Aorta (tissue), 5 donors: Measurements from ENCODE around the gene S100A3. TPM values are rescaled to one million over a fixed set of nuclear protein-coding genes. Genes with fewer than 3 reads are reported as not detected.
"Not testable (repeated sequence)": the region's sequence is repeated elsewhere in the genome, so short reads cannot be mapped to it uniquely, and the experiment has no call there.

Source experiments
- ATAC-seq: fragments of 200-7000 bp; cut with Tn5 transposase; one replicate; pipeline ENCODE4 v1.9.1; 2022; ENCODE audit warnings: moderate library complexity; ENCODE audit not compliant: low FRiP score
- DNase-seq, 2 donors: peaks; one replicate each; pipeline ENCODE4 v3.0.0-alpha.2; 2020
- H3K27ac ChIP-seq, 2 donors: one replicate each; pipeline ENCODE4 v1.5.1; 2013; ENCODE audit warnings: low read length in 2 of 2, mild to moderate bottlenecking in 2 of 2, moderate library complexity in 2 of 2, control low read depth in 1 of 2, inconsistent platforms in 1 of 2, low read depth in 1 of 2
- H3K27me3 ChIP-seq, 2 donors: one replicate each; pipeline ENCODE4 v1.6.1; 2013; ENCODE audit warnings: control low read depth in 1 of 2, low read length in 1 of 2, mild to moderate bottlenecking in 1 of 2, moderate library complexity in 1 of 2; ENCODE audit not compliant: insufficient read depth in 2 of 2, control insufficient read depth in 1 of 2
- H3K36me3 ChIP-seq, 2 donors: one replicate each; pipeline ENCODE4 v1.6.1; 2013; ENCODE audit warnings: control low read depth in 1 of 2, low read length in 1 of 2, mild to moderate bottlenecking in 1 of 2; ENCODE audit not compliant: insufficient read depth in 2 of 2, control insufficient read depth in 1 of 2
- H3K4me1 ChIP-seq, 2 donors: one replicate each; pipeline ENCODE4 v1.6.1; 2013; ENCODE audit warnings: low read length in 2 of 2, control low read depth in 1 of 2, mild to moderate bottlenecking in 1 of 2, moderate library complexity in 1 of 2; ENCODE audit not compliant: insufficient read depth in 2 of 2, control insufficient read depth in 1 of 2
- H3K4me3 ChIP-seq, 2 donors: one replicate each; pipeline ENCODE4 v1.5.1; 2013; ENCODE audit warnings: low read length in 2 of 2, control low read depth in 1 of 2, mild to moderate bottlenecking in 1 of 2
- H3K9me3 ChIP-seq: one replicate; pipeline ENCODE4 v1.6.1; 2013; ENCODE audit warnings: mild to moderate bottlenecking, low read length; ENCODE audit not compliant: control insufficient read depth
- WGBS, 2 donors: extraction: QIAGEN DNeasy Blood & Tissue Kit; methylation state at CpG; one replicate each; pipeline ENCODE4 v1.1.7; 2013; 5-methylcytosine and 5-hydroxymethylcytosine counted together
- intact Hi-C, 2 donors: fragments of 100-400 bp; cut with DNase I; formaldehyde crosslinking; loops; one replicate each; pipeline versions ENCODE4 v1.14.2 to v1.15.0; 2022
- polyA plus RNA-seq, 2 donors: library from polyadenylated mRNA; stranded (reverse); fragments of 200-250 nt; gene quantifications; one replicate each; pipeline ENCODE4 v1.2.3, GENCODE V29; 2013
- total RNA-seq, 2 donors: library from RNA; stranded (reverse); fragmentation: NEBNext Ultra II Directional; extraction: Animal tissue kit (Norgen Biotek cat#: 25700); gene quantifications; one replicate each; pipeline ENCODE4 v1.2.1, GENCODE V29; 2021
- donor health status: healthy with polysubstance abuse.
- donor health status: Bipolar disorder and iron deficiency.
- donor health status: DM: no; HTN: no; CAD: no.
- donor health status: DM: no; HTN: no; CAD: no.
- donor health status: DM: yes; HTN: yes; CAD: no.

S100A3 gene
- total and polyA plus RNA-seq, 4 donors = 2.3 to 11.7 (median 3.4) TPM

DNA sequence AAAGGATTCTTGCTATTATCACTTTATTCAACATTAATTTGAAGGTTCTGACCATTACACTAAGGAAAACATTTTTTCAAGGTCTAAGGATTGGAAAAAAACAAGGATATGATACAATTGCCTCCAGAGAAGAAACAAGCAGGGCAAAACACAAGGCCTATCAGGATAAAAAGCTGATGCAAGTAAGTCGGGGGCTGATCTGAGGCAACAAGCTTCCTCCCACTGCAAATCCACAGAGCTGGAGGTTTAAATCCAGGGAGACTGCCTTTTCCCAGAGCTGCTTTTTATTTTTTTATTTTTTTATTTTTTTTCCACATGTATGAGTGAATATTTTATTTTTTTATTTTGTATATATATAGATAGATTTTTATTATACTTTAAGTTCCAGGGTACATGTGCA is 35.9 kb upstream of the S100A3 start:
- DNase-seq (no peak), ATAC-seq (no peak)
- H3K27me3 ChIP-seq = no peaks in the 10 kb centered on the region
- no peak overlapping the region for H3K27ac ChIP-seq
- no peak overlapping the region for H3K4me3 ChIP-seq
- H3K36me3 ChIP-seq = no peaks in the 10 kb centered on the region
- H3K9me3 ChIP-seq = no peaks in the 10 kb centered on the region
- WGBS, 2 donors = 93% methylated on average over 1 of the region's 1 CpG
- H3K4me1 ChIP-seq = no peaks in the 10 kb centered on the region
- intact Hi-C loops = no loop called here

GRCh38 chr1:153583976-153584375 is 34.9 kb upstream of the S100A3 start:
- Histone ChIP-seq H3K9me3 (no peaks in the 10 kb centered on the region), H3K36me3 (no peaks in the 10 kb centered on the region), H3K4me3 (no peak overlapping the region), H3K27ac (no peak overlapping the region), H3K4me1 (no peaks in the 10 kb centered on the region), H3K27me3 (no peaks in the 10 kb centered on the region)
- DNase-seq (no peak), ATAC-seq (no peak)
- 65 to 73% methylated on average over 2 of the region's 2 CpGs for WGBS, 2 donors
- intact Hi-C loops = no loop called here

DNA sequence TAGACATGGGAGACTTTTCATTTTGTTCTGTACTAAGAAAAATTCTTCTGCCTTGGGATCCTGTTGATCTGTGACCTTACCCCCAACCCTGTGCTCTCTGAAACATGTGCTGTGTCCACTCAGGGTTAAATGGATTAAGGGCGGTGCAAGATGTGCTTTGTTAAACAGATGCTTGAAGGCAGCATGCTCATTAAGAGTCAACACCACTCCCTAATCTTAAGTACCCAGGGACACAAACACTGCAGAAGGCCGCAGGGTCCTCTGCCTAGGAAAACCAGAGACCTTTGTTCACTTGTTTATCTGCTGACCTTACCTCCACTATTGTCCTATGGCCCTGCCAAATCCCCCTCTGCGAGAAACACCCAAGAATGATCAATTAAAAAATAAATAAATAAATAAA is 34.5 kb upstream of the S100A3 start:
- H3K27me3 ChIP-seq, H3K4me1 ChIP-seq, H3K4me3 ChIP-seq, DNase-seq, H3K27ac ChIP-seq, intact Hi-C loops, H3K9me3 ChIP-seq, ATAC-seq, H3K36me3 ChIP-seq: not testable (repeated sequence)
- WGBS, 2 donors = 90 to 96% methylated on average over 3 of the region's 3 CpGs

- intact Hi-C loops, ATAC-seq, H3K27ac ChIP-seq, H3K9me3 ChIP-seq, H3K36me3 ChIP-seq, H3K27me3 ChIP-seq, H3K4me1 ChIP-seq, H3K4me3 ChIP-seq, DNase-seq: not testable (repeated sequence)
- 93% methylated on average over 29 to 34 of the region's 34 CpGs for WGBS, 2 donors
Measured at GRCh38 chr1:153582836-153583235, 33.8 kb upstream of the S100A3 start.

- Histone ChIP-seq H3K4me1 (no peaks in the 10 kb centered on the region), H3K9me3 (no peaks in the 10 kb centered on the region), H3K4me3 (no peak overlapping the region), H3K27ac (no peak overlapping the region), H3K36me3 (no peaks in the 10 kb centered on the region), H3K27me3 (no peaks in the 10 kb centered on the region)
- 93 to 94% methylated on average over 3 of the region's 3 CpGs for WGBS, 2 donors
- intact Hi-C loops = loop anchor here in 1 of 2 donors (10.0 kb wide), 1 partner anchor 96 kb away; the partner anchor contains the start of genes ILF2 and NPR1
- no peak for ATAC-seq
- DNase-seq = no peak
Measured at GRCh38 chr1:153578936-153579335, 29.9 kb upstream of the S100A3 start.

GRCh38 chr1:153578490-153578889 is 29.4 kb upstream of the S100A3 start:
- ATAC-seq = no peak
- intact Hi-C loops = loop anchor here in 1 of 2 donors (10.0 kb wide), 1 partner anchor 96 kb away; the partner anchor contains the start of genes ILF2 and NPR1

GRCh38 chr1:153577624-153578051 is 28.6 kb upstream of the S100A3 start:
- no peaks in the 10 kb centered on the region for H3K4me1 ChIP-seq
- no peaks in the 10 kb centered on the region for H3K36me3 ChIP-seq
- WGBS, 2 donors = 43 to 44% methylated on average over 9 of the region's 9 CpGs
- intact Hi-C loops = loop anchor here in 1 of 2 donors (10.0 kb wide), 1 partner anchor 97 kb away; the partner anchor contains the start of genes ILF2 and NPR1
- H3K9me3 ChIP-seq = no peaks in the 10 kb centered on the region
- no peak overlapping the region for H3K4me3 ChIP-seq
- peak; percentile 73 for ATAC-seq
- no peak overlapping the region for H3K27ac ChIP-seq
- no peaks in the 10 kb centered on the region for H3K27me3 ChIP-seq
- no peak for DNase-seq

More at GRCh38 chr1:153578490-153578889, 29.4 kb upstream of the S100A3 start:
- DNase-seq = no peak
- Histone ChIP-seq H3K4me1 (no peaks in the 10 kb centered on the region), H3K36me3 (no peaks in the 10 kb centered on the region), H3K4me3 (no peak overlapping the region), H3K9me3 (no peaks in the 10 kb centered on the region), H3K27ac (no peak overlapping the region), H3K27me3 (no peaks in the 10 kb centered on the region)

- H3K36me3 ChIP-seq = no peaks in the 10 kb centered on the region
- intact Hi-C loops = loop anchor here in 1 of 2 donors (10.0 kb wide), 1 partner anchor 98 kb away; the partner anchor contains the start of genes ILF2 and NPR1
- H3K27me3 ChIP-seq = no peaks in the 10 kb centered on the region
- H3K27ac ChIP-seq = no peak overlapping the region
- DNase-seq (no peak), ATAC-seq (no peak)
- H3K9me3 ChIP-seq = no peaks in the 10 kb centered on the region
- H3K4me1 ChIP-seq = no peaks in the 10 kb centered on the region
- H3K4me3 ChIP-seq = no peak overlapping the region
- 81 to 84% methylated on average over 4 of the region's 4 CpGs for WGBS, 2 donors
Measured at GRCh38 chr1:153577138-153577537, 28.1 kb upstream of the S100A3 start.

- ATAC-seq, H3K36me3 ChIP-seq, DNase-seq, H3K4me1 ChIP-seq, H3K27me3 ChIP-seq, H3K4me3 ChIP-seq, H3K9me3 ChIP-seq, H3K27ac ChIP-seq: not testable (repeated sequence)
- 93 to 97% methylated on average over 10 of the region's 10 CpGs for WGBS, 2 donors
- intact Hi-C loops = loop anchor here in 1 of 2 donors (10.0 kb wide), 1 partner anchor 99 kb away; the partner anchor contains the start of genes ILF2 and NPR1
Measured at GRCh38 chr1:153575497-153575896, 26.4 kb upstream of the S100A3 start.
